Dermis microvascular lymphatic vessel endothelial cell (primary cell): Measurements from ENCODE around the gene HOATZ. TPM values are rescaled to one million over a fixed set of nuclear protein-coding genes. Genes with fewer than 3 reads are reported as not detected.

Source experiments
- DNase-seq, 2 donors: peaks; one replicate each; pipeline versions ENCODE4 v3.0.0 to v3.0.0-alpha.2; 2010; ENCODE audit warnings: low read depth in 2 of 2
- total RNA-seq: library from RNA; depleted of rRNA; stranded (reverse); fragments of >200 nt; gene quantifications from 2 replicates; pipeline ENCODE4 v1.2.1, GENCODE V29; 2014

The HOATZ gene
- total RNA-seq, result not detected in 2 replicates

DNA sequence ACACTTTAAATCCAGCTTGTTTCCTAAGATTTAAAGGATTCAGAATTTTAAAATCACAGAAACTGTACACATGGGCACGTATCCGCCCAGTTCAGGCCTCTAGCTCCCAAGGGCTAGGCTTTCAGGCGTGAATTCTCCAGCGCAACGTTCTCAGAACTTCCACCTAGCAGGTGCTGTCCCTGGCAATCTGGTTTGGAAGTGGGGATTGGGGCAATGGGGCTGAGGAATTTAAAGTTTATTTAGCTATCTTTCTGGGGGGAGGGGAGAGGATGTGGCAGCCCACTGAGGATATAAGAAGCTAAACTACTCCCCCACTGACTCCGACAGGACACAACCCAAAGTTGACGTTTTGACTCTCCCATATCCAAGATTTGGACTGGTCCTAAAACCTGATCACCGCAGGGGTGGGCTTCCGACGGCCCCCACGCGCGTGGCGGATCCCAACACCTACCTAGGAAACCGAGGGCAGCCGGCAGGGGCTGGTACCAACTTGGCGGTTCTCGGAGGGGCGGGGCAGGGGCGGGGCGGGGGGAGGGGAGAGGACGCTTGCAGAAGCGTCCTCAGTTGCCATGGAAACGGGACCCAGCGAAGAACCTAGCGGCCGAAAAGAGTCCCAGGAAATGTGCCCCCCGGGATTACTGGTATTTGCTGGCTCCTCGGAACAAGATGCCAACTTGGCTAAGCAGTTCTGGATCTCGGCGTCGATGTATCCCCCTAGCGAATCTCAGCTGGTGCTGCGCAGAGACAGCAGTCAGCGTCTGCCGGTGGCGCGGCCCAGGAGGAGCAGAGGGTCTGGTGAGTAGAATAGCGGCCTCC, at the start of gene HOATZ:
TSS of gene HOATZ (plus strand) at position 563 of the 816 bp plus-strand sequence. CDS start at position 570, 7 bp downstream.
- no peak for DNase-seq

DNA sequence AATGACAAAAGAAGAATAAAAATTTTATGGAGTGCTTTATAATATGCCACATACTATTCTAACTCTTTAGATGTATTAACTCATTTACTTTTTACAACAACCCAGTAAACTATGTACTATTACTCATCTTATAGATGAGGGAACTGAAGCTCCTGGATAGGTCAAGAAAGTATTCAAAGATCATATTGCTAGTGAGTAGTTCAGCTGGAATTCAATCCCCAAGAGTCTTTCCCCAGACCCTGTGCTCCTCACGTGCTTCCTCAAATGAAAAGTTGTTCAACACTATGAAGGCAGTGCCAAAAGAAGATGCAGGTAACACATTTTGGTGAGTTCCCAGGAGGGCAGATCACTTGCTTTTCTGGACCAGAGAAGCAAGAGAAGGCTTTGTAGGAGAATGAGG, 49.2 kb upstream of the HOATZ start:
- no peak for DNase-seq

DNA sequence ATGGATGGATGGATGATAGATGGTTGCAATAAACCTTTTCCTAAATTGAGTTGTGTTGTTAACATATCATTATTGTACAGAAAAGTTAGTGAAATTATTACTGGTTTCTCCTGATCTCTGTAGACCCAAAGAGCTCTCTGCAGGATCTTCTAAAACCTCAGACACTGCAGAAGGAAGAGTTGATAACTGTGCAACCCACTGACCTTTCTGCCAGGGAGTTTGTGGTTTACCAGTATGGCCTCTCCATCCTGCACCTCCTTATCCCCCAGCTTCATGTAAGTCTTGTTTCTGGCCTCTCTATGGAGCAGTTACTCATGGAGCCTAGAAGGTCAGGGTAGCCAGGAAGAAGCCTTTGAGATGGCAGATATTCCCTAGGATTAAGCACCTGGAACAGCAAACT, 48.0 kb upstream of the HOATZ start:
- no peak for DNase-seq

DNA sequence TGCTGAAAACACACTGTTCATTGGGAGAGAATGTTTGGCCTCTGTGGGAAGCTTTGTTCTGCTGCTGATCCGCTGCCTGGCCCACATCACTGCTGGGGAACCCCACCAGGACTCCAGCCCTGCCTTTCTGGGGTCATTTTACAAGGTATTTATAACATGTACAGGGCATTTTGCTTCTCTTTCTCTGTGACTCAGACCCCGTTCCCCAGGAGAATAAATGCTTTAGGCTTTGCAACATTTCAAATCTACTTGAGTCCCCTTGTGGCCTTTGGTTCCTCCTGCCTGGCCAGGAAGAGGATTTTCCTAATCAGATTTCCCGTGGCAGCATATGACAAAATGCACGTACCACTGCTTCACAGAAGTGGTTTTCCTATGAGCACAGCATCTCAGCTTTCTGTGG, 45.4 kb upstream of the HOATZ start:
- DNase-seq, result no peak

DNA sequence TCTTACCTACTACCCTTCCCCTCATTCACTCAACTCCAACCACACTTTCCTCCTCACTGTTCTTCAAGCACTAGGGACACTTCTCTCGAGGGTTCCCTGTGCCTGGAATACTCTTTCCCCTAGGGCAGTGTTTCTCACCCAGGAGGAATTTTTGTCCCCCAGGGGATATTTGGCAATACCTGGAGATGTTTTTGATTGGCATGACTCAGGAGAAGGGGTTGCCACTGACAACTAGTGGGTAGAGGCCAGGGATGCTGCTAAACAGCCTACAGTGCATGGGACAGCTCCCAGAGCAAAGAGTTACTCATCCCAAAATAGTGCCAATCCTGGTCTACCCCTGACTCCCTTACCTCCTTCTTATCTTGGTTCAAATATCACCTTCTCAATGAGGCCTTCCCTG, 42.4 kb upstream of the HOATZ start:
- no peak for DNase-seq

DNA sequence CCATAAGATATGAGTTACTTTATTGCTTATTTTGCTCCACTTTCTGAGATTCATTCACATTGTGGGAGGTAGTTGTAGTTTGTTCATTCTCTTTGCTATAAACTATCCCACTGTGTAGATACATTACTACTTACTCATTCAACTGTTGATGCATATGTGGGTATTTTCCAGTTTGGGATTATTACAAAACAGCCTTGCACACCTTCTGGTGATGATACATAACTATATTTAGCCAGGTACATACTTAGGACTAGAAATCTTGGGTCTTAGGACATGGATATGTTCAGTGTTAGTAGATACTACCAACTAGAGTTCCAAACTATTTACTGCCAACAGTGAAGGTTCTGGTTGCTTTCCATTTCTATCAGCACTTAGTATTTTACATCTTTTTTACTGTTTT, 40.1 kb upstream of the HOATZ start:
- DNase-seq, result no peak

DNA sequence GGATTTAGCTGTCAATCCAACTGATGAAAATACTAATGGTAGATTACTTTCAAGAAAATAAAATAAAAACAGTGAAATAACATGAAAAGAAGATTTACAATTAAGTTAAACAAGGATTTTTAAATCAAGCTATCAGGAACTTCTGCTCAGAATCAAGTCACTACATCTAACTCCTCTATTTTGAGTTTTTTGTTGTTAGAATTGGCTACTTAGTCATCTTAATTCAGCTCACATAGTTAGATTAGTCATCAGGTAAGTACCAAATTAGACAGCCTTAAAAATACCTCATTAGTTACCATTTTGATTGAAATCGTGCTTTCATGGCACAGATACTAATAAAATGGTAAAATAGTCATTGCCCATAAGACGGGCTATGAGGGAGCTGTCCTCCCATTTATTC, 38.2 kb upstream of the HOATZ start:
- no peak for DNase-seq

DNA sequence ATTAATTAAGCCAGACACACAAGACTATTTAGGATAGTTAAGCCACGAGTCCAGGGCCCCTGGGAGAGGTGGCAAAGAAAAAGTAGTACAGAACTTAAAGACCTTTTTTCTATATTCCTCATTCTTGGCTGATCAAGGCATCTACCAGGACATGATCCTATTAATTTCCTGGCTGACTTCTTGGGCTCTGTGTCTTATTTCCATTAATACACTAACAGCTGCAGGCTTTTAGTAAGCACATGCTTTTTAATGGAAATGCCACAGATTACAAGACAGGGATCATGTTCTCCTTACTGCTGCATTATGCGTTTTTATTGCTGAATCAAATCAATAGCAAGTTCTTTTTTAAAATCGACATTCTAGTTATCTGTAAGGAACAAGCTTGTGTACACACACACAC, 37.6 kb upstream of the HOATZ start:
- no peak for DNase-seq

DNA sequence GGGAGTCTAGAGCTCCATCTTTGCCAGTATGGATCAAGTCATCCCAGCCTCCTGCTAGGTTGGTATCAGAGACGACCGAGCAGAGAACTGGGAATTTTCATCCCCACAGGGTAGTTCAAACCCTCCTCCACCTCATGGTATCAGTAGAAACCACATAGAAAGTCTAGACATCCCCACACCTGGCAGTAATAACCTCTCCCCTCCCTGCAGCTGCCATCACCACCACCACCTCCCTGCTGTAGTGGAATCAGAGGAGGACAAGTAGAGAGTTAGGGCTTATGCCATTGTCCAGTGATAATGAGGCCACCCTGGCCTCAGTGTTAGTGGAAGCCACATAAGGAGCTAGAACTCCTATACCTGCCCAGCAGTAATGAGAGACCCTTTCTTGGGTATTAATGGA, 36.7 kb upstream of the HOATZ start:
- no peak for DNase-seq

DNA sequence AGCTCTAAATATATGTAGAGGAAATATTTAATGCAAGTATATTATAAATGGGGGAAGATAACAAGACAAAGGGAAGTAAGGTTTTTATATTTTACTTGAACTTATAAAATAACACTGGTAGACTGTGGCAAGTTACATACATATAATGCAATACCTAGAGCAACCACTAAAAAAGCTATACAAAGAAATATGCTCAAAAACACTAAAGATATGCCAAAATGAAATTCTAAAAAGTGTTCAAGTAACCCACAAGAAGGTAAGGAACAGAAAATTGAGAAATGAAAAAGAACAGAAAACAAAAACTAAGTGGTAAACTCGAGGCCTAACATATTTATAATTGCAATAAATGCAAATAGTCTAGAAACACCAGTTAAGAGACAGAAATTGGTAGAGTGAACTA, 34.9 kb upstream of the HOATZ start:
- DNase-seq, result no peak

DNA sequence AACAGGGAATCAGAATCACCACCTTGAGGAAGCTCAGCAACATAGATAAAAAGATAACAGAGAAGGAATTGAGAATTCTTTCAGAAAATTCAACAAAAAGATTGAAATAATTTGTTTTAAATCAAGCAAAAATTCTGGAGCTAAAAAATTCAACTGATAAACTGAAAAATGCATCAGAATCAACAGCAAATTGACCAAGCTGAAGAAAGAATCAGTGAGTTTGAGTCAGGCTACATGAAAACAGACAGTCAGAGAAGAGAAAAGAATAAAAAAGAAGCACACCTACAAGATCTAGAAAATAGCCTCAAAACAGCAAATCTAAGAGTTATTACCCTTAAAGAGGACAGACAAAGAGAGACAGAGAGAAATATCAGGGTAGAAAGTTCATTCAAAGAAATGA, 31.1 kb upstream of the HOATZ start:
- no peak for DNase-seq

DNA sequence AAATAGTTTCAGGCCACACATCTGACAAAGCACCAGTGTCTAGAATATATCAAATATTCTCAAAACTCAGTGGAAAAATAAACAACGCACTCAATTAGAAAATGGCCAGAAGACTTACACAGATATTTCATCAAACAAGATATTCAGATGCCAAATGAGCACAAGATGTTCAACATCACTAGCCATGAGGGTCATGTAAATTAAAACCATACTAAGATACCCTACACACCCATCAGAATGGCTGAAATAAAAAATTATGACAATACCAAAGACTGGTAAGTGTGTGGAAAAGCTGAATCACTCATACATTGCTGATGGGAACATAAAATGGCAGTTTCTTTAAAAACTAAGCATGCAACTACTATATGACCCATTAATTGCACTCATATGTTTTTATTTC, 24.1 kb upstream of the HOATZ start:
- DNase-seq, result no peak

DNA sequence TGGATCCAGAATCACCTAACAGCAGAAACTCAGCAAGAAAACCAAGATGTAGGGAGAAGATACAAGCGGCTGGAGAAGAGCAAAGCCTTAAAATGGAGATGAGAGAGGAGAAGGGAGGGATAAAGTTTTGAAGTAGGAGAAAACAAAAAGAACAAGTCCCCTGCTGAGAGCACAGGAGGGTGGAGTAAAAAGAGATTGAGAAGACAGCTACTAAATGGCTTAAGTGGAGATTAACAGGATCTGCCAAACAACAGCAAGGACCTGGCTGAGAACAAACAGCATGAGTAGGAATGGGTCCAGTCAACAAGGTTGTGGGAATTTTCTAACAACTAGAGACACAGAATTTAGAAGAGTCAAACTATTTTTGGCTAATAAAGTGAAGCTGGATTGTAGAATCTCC, 20.5 kb upstream of the HOATZ start:
- no peak for DNase-seq

DNA sequence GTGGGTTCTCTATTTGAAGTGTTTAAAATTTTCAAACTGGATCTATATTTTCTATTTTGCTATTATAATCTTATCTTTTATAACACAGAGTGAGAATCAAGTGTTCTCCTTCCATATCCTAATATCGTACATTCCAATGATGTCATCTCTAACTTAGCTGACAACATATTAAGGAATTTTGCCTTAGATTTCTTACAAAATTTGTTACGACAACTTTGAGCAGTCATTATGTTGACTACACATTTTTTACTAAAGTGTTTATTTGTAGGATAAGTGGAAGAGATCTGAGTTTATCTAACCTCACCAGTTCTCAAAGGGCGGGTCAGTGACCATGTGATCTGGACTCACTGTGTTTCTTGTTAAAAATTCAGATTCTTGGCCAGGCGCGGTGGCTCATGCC, 15.1 kb upstream of the HOATZ start:
- DNase-seq, result no peak

DNA sequence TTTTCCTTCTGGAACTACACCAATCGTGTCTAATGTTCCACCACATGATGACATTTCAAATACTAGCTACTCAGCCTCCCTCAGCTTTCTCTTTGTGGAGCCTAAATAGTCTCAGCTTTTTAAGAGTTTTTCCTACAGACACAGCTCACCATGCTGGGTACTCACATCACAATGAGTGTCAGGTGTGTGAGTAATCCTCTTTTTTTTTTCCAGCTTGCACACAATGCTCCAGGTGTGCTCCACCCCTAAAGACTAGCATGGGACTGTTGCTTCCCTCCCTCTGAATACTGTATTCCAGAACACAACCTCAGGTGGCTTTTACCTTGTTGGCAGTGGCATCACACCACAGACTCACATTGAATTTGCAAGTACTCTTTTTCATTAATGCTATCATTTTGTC, 14.1 kb upstream of the HOATZ start:
- no peak for DNase-seq

DNA sequence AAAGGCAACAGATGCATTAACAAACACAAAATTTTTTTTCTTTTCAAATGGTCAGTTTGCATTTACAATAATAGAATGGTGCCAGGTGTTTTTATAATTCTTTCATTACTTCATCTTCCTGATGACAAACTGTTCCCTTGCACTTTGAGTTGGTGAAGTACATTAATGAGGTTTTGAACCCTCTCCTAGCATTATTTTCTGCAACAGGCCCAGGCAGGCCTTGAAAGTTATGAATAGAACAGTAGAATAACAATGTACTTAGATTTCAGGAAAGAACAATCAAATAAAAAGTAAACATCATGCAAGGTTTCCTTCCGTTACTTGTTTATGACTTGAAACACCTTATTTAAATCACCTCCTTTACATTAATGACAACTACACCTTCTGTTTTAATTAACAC, 12.0 kb upstream of the HOATZ start:
- DNase-seq, result no peak

DNA sequence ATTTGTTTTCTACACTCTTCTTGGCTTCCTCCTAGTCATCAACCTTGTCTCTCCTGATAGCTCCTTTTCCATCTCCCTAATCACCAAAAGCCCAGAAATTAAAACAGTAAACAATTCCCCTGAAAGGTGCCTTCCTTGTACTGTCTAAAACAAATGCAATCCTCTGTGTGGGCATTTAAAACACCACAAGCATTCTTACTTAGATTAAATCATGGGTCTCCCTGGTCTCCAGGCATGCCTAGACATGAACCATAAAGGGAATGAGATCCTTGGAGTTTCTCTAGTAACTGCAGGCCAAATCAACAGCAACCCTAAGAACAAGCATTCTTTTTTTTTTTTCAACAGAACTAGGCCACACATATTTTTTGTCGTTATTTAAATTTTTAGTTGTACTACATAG, 4.3 kb upstream of the HOATZ start:
- no peak for DNase-seq

DNA sequence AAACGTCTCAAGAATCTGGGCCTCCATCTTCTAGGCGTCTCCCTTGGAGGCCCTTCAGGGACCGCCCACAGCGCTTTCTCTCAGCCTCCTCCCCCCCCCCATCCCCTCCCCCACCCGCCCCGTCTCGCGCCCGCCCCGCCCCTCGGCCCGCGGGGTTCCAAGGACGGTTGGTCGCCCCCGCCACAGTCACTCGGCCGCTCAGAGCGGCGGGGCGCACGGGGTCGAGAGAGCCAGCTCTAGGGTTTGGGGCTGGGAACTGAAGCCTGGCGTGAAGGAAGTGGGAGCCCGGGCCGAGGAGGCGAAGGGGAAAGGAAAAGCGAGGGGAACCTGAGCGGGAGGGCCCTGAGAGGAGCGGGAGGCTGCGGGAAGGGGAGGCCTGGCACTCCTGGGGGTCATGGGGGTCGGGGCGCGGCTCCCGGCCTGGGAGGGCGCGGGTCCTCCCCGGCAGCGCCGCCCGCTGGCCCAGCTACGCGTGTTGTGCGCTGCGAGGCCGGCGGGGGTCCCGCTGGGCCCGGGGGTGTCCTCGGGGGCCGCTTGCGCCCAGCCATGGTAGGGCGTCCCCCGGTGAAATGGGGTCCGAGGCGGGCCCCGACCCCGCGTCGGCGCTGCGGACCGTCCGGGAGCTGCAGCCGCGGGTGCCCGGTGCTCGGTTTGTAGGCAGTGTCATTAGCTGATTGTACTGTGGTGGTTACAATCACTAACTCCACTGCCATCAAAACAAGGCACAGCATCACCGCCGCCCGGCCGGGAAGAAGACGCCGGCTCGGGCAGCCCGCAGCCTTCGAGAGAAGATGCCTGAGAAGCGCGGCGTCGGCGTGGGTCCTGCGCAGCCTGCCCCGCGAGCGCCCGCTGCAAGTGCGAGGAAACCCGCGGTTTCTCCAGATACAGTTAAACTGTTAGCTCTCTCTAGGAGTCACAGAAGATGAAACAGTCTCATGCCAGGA, 2.0 kb upstream of the HOATZ start, which contains the start of gene BTG4:
TSS of gene BTG4 (minus strand) at position 91 of the 944 bp plus-strand sequence. CDS start 13,610 bp downstream, outside the sequence.
- DNase-seq, result no peak

DNA sequence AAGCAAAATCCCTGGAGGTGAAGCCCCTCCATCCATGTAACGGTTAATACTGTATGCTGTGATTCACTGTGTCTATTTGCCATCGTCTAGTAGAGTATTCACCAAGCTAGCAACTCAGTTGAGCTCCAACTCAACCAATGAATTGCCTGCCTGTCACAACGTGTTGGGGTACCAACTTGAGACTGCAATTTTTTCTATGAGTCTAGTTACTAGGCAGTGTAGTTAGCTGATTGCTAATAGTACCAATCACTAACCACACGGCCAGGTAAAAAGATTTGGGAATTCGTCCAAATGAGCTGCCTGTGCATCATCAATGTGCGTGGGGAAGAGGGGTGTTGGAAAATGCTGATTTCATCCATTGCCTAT, 1.4 kb upstream of the HOATZ start:
- no peak for DNase-seq

DNA sequence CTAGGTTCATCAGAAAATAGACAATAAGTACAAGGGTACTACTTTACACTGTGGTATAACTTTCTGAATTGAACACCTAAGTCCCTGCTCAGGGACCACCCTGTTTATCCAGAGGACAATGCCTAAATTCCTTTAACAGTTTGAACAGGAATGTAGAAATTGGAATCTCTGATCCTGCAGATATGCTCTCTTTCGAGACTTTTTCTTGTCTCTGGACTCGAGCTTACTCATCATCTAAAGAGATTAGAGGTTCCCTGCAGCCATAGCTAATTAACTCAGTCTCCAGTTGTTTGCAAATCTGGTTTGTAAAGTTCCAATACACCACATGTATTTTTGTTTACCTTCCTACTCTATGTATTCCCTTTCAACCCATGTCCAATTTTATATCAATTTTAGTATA, 1.0 kb downstream of the HOATZ start:
- DNase-seq, result no peak

DNA sequence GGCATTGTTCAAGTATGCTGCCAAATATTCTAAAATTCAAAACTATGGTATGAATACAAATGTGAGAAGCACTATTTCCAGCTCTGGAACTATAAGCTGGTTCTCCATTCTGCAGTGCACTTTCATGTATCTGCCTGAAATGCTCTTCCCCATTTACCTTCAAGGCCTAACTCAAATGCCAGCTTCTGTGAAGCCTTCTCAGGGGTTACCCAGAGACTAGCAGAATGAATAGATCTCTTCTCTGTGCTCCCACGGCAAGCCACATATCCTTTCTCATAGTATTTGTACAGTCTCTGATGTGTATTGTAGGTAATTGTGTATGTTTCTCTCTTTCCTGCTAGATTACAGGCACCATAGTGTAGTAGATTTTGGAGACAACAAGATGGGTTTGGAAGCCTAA, 4.1 kb downstream of the HOATZ start:
- no peak for DNase-seq

DNA sequence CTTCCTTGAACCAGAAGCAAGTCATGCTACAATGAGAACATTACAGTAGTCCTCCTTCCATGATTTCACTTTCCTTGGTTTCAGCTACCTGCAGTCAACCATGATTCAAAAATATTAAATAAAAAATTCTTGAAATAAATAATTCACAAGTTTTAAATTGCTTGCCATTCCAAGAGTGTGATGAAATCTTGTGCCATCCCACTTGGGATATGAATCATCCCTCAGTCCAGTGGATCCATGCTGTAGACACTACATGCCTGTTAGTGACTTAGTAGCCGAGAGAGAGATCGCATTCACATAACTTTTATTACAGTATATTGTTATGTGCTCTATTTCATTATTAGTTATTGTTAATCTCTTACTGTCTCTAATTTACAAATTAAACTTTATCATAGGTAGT, 6.0 kb downstream of the HOATZ start:
- no peak for DNase-seq

DNA sequence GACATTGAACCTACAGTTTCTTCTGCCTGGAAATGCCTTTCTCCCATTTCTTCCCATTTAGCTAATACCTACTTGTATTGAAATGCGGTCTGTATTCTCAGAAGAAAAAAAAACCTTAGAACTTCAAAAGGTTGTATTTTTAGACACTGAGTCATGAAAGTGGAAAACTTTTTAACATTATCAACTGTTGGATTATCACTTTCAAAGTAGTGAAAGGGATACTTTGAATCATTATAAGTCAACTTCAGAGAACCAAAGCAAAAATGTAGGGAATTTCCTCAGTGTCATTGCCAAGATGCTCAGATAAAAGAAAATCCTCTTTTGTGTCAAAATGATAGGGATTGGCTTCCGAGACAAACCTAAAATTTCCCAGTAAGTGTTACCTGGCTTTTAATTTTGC, 6.6 kb downstream of the HOATZ start:
- DNase-seq, result no peak
